Stimulated activated CD4-positive, alpha-beta T cell treated with anti-CD3 and anti-CD28 coated beads, Interleukin-15, amount 100 ng/mL, for 48 hours (primary cell): ENCODE measurements around the gene HRH2.

Experiments used
- DNase-seq, 2 donors: peaks; one replicate each; pipeline ENCODE4 v3.0.0-alpha.2; 2020; ENCODE audit warnings: low read depth in 2 of 2

HRH2 gene

DNA sequence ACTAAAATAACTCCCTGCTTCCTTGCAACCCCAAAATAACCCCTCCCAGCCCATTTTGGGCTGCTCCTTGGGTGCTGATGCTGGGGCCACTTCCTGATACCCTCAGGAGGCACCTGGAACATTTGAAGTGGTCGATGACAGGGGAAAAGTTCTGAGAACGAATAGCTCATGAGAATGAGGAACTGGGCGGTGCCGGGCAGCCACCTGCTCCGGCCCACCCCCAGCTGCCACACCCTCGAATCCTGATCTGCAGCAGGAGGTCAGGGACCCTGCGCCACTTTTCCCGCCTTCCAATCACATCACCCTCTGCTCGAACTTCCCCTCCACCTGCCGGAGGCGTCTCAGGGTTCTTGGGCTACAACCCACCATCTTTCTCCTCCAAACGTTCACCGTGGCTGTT is 19.7 kb downstream of the HRH2 start:
- DNase-seq, result no peak

DNA sequence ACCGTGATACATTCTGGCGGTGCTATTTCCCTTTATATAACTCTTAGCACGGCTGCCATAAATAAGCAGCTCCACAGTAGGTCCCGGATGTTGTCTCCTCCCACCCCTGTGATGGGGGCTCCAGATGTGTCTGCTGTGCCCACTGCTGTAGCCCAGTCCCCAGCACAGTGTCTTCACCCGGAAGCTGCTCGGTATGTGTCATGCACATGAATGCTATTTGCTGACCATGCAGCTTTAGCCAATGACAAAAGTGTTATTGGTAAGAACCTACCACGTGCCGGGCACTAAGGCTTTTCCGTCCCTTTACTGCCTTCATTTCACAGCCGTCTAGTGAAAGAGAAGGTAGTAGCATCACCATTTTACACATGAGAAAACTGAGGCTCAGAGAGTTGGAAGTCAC is 20.2 kb downstream of the HRH2 start:
- no peak for DNase-seq

DNA sequence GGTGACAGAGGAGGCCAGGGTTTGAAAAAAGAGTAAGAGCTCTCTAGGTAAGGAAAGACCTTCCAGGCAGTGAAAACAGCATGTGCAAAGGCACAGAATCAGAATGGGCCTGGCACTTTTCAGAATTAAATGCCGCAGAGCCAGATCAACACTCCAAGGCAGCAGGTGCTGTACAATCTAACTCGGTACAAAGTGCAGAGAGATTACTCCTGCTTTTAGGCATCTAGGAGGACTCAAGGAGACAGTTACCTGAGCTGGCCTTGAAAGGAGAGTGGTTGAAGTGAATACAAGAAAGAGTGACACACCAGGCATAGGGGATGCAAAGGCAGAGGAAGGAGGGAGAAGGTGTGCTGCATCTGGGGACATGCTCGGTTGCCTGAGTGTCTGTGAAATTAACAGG is 21.5 kb downstream of the HRH2 start:
- no peak for DNase-seq

DNA sequence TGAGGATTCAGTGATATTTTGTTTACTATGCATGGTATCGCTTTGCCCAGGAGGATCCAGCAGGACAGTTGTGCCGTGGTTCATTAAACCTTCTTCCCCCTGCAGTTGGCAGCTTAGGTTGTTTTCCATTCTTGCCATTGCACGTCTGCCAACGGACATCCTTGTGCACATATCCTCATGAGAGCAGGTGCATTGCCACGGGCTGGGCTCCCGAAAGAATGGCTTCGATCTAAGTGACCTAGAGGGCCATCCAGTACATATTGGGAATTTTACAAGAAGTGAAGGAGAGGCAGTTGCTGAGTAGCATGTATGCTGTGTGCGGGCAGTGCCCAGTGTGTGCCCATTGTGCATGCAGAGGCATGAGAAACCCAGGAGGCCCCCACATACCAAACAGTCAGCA is 22.1 kb downstream of the HRH2 start:
- no peak for DNase-seq

DNA sequence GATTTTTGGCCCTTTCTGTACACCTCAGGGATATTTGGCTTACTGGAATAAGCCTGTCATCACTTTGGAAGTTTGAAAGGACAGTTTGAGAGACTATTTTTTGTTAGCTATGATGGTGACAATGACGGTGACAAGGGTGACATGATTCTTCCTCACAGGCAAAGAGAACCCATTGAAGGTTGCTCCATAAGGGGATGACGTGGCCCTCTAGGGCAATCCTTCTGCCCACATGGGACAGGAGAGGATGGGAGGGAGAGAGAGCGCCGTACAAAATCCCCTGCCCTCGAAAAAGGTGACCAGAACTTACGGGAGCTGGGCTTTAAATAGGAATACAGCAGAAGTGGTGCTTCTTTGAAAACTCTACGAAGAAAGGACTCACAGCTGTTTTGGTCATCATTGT is 22.6 kb downstream of the HRH2 start:
- DNase-seq, result no peak

DNA sequence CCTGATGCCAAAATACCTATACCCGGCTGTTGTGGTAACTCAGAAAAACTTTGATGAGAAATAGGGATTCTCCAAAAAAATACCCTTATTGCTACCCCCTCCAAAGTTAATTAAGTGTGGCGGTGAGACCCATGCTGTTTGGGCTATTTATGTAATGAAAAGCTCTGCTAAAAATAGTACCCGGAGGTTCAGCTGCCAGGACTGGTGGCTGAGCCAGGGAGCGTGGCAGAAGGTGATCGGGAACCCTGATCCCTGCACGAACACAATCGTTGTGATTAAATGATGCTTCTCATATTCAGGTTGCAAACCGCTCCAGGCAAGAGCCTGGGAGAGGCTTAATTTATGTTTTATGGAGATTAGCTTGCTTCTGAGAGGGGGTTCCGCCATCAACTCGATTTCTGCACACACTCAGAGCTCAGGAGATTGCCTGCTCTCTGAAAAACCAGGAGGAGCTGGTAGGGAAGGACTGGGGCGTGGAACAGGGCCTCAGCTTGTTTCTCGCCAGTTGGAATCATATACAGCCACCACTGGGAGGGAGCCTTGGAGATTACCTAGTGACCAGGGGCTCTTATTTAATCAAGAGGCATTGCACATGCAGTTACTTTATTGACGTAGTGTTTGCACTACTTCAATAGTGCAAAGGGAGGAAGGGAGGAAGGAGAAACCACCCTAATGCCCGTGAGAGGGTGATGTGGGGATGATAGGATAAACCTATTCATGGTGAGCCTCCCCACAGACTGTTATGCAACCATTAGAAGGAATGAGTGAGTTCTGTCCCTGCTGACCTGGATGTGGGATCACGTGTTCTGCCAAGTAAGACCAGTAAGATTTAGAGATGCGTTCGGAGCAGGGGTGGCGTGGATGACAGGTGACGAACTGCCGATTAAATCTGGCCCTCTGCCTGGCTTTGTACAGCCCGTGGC is 23.4 kb downstream of the HRH2 start:
- DNase-seq, result no peak

DNA sequence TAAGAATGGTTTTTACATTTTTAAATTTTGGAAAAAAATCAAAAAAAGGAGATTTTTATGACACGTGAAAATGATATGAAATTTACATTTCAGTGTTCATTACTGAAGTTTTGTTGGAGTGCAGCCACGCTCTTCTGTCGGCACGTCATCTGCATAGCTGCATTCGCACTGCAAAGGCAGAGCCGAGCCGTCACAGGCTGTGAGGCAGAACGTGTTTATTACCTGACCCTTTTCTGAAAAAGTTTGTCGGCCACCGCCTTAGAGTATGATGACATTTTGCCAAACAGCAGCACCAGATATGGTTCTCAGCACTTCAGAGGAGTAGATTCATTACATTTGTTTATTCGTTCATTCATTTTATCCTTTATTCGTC is 24.1 kb downstream of the HRH2 start:
- DNase-seq, result no peak

DNA sequence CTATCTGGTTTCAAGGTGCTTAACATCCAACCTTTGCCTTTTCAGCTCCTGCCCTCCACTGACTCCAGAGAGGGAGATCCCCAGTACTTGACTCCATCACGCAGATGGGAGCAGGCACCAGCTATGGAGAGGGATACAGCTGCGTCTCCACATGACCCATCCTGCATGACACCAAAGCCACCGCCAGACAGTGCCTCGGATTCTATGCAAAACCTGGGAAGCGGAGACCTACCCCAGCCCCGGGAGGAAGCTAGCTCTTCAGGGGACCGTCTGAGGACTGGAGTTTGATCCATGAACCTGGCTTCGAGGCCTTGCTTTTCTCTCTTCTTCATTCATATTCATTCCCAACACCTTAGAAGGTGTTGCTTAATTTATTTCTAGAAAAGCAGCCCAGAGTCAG is 24.8 kb downstream of the HRH2 start:
- DNase-seq, result no peak

DNA sequence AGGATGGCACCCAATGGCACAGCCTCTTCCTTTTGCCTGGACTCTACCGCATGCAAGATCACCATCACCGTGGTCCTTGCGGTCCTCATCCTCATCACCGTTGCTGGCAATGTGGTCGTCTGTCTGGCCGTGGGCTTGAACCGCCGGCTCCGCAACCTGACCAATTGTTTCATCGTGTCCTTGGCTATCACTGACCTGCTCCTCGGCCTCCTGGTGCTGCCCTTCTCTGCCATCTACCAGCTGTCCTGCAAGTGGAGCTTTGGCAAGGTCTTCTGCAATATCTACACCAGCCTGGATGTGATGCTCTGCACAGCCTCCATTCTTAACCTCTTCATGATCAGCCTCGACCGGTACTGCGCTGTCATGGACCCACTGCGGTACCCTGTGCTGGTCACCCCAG is 25.4 kb downstream of the HRH2 start:
- DNase-seq, result no peak

DNA sequence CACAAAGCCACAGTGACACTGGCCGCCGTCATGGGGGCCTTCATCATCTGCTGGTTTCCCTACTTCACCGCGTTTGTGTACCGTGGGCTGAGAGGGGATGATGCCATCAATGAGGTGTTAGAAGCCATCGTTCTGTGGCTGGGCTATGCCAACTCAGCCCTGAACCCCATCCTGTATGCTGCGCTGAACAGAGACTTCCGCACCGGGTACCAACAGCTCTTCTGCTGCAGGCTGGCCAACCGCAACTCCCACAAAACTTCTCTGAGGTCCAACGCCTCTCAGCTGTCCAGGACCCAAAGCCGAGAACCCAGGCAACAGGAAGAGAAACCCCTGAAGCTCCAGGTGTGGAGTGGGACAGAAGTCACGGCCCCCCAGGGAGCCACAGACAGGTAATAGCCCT is 26.1 kb downstream of the HRH2 start:
- DNase-seq, result no peak

DNA sequence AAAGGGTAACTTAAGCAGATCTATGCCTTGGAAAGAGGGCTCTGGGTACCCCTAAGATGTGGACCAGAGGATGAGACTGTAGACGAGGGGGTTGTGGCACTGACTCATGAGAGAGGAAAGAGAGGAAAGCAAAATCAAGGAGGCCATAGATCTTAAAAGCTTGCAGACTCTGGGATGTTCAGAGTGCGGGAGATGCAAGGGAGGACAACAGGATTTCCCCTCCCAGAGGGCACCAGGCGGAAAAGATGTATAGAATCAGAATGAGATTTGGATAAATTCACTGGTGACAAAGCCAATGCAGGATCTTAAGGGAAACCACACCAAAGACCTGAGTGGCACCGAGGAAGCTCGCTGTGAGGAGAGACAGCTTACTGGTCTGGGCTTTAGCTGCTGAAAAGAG is 27.1 kb downstream of the HRH2 start:
- DNase-seq, result no peak

DNA sequence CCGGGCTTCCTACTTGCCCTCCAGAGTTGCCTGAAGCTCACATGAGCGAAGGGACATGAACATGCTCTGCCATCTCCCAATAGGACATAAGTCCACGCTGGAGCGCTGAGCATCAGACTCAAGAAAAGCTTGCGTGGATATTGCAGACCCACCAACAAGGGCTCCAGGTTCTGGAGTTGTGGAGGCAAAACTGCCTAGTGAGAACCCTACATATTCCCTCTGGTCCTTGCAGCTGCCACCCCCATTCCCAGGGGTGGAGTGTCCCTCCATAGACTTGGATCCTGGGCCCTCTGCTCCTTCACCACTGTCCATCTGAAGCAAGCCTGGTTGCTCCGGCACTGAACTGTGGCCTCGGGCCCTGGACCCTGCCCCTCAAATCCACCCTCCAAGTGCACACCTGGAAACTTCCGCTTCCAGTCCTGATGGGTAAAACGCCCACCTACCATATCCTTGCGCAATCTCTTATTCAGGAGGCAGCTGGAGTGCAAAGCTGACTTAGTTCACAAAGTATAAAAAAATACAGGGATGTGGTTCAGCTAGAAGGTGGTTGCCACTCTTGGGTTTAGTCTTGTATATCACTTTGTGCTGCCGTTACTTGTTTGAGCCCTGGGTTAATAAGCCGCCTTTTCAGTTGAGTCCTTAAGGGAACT is 28.0 kb downstream of the HRH2 start:
- no peak for DNase-seq

DNA sequence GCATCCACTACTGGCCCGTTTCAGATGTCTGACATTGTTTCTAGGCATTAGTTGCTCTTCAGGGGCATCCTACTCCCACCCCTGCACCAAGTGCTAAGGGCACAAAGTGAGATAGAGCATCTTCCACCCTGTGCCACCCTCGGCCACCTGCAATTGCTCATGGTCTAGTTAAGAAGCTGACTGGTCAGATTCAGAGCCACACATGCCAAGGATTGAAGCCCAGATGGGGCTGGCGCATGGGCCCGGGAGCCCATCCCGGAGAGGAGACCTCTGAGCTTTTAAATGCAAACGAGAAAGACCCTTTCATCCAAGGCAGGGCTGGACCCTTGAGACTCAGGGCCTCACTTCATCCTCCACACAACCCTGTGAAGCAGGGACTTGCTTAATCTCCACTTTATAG is 28.5 kb downstream of the HRH2 start:
- DNase-seq, result no peak

DNA sequence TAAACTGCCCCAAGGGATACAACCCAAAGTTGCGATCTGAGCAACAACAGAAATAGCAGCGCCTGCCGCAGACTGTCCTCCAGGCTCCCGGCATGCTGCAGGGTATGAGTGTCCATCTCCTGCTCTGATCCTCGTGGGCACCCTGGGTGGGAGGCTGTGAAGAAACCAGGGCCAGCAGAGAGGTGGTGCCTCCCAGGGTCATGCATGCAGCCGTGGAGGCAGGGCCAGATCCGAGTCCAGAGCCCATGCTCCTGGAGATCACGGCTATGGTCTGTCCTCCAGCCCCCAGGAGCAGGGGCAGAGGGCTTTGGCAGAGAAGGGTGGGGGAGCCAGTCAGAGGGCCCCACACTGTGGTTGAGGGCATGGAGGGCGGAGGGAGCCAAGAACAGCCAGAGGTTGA is 29.0 kb downstream of the HRH2 start:
- DNase-seq, result no peak

DNA sequence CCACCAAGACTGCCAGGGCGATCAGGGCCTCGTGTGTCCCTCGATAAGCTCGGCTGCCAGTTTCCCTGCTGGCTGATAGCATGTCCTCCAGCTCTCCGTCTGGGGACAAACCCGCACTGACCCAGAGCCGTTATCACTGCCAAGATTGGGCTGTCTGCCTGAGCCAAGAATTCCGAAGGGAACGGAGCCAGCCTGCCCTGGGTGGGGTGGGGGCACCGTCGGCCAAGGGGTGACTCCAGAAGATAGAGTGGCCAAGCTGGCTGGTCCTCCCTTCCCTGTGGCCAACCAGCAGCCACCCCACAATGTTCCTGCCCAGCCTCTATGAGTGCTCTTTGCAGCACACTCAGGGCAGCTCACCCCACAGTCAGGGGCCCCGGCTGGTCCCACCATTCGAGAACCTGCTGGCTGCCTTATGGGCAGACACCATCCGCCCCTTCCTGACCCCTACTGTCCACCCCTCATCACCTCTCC is 29.4 kb downstream of the HRH2 start:
- DNase-seq, result no peak

DNA sequence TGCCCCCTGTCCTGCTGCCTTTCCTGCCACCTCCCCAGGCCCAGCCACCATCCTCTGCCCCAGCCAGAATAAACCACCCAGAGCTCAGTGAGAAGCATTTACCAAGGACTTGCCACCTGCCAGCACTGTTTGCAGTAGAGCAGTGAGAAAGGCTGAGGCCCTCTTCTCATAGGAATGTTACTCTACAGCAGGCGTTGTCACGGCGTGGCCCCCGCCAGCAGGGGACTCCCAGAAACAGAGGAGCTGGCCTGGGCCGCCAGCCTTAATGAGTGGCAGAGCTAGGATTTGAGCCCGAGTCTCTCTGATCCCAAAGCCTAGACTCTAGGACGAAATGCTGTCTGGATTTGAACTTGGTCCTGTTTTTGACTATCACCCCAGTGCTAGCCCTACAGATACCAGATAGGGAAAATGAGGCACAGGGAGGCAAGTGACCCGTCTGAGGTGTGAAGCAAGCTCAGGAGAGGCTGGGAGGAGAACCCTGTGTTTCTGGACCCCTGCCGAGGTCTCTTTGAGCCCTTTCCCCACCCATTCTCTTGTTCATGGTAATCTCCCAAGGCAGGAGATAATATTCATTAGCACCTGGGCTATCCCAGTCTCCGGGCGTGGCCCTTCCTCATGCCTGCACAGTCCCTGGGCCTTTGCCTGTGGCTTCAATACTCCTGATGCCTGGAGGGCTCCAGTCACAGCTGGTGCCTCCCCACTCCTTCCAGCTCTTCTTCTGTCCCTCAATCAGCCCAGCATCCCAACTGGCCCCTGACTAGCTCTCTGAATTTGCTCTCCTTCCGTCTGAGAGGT is 30.7 kb downstream of the HRH2 start:
- no peak for DNase-seq

DNA sequence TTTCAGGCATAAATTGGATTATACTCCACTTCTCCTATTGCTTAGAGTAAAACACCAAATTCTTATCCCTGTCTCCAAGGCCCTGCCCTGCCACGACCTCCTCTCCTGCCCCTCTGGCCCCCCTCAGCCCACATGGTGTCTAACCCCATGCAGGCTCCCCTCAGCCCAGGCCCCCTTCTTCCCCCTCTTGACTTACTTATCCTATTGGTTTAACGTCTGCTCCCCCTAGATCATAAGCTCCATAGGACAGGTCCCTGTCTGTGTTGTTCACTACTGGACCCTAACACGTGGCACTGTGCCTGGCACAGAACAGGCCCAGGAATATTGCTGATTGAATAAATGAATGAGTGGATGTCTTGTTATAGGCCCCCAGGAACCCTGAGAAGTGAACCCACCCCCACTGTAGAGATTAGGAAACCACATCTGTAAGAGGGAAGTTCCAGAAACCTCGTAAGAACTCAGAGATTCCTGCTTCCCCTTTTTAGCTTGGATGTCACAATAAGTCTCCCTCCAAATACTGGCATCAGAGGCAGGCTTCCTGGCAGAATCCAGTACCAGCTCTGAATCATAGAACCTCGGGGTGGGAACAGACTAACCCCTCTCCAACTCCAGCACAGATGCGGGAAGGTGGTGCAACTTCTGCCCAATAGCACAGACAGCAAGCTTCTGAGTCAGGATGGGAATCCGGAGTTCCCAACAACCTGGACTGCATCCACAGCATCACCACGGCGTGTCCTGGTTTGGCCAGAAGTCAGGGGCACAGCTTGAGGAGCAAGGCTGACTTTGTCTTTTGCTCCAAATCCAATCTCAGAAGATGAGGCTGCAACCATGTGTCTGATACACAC is 31.5 kb downstream of the HRH2 start:
- no peak for DNase-seq

DNA sequence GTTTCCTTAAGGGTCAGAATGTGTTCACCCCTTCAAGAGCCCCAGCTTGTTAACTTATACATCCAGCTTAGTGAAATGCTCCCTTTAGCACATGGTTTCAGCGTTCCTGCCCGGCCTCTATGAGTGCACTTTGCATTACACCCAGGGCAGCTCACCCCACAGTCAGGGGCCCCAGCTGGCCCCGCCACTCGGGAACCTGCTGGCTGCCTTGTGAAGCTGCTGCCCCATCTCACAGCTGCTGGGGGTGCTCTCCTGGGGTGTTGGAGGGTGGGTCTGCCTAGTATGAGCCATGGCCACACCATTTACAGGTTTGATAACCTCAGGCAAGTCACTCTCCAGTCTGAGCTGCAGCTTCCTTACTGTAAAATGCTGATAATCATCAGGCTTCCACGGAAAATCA is 32.2 kb downstream of the HRH2 start:
- DNase-seq, result no peak

DNA sequence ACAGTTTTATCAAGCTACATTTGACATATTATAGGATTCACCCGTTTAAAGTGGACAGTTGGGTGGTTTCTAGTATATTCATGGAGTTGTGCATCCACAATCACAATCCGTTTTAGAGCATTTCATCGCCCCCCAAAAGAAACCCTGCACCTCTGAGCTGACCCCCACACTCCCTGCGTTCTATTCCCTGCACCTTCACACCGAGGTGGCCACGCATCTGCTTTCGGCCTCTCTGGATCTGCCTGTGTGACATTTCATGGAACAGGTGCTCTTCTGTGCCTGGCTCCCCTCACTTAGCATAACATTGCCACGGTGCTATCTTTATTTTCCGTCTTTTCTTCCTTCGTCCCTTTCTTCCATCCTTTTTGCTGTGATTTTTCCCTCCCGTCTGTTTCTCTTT is 32.7 kb downstream of the HRH2 start:
- no peak for DNase-seq

DNA sequence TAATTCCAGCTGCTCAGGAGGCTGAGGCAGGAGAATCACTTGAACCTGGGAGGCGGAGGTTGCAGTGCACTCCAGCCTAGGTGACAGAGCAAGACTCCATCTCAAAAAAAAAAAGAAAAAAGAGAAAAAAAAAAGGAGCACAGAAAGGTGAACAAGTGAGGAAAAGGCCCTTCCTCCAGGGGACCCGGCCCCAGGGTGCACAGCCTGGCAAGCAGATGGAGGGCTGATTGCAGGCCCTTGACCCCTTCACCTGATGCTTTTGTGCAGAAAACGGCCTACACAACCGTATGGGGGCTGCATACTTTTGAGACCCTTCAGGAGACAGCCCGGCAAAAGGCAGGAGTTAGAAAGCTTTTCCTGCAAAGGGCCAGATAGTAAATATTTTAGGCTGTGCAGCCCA is 33.9 kb downstream of the HRH2 start:
- DNase-seq, result no peak

DNA sequence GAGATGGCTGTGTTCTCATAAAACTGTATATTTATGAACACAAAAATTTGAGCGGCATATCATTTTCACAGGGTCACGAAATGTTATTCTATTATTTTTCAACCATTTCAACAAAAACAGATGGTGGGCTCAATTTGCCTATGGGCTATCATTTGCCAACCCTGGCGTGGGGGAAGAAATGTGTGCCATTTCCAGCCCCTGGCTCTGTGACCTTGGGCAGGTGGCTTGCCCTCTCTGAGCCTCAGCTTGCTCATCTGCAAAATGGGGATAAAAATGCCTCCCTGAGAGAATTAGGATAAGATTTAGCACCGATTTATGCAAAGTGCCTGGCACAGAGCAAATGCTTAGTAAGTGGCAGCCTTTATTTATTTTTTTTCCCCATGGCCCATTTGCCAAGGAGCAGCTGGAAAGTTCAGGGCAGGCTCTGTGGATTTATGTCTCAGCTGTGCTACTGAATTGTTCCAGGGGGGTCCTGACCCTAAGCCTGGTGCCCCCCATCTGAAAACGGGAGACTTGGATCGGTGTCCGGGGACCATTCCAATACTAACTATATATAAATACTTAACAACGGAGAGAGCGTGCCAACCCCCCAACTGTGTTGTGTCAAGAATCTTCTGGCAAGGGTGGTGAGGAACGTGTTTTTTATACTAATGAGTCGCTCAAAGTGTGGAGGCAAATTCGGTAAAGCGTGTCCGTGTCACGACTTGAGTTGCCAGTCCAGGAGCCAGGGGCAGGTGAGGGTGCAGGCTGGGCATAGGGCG is 34.5 kb downstream of the HRH2 start:
- DNase-seq, result no peak
